GM21576 (cell line): ENCODE results near the gene SPAG16.
"Not testable (repeated sequence)": the region's sequence is repeated elsewhere in the genome, so short reads cannot be mapped to it uniquely, and the experiment has no call there.

ENCODE experiments used
- ATAC-seq: cut with Tn5 transposase; IDR thresholded peaks from one replicate; pipeline ENCODE4 v1.9.1; 2021; ENCODE audit warnings: mild to moderate bottlenecking, moderate library complexity; ENCODE audit not compliant: unreplicated experiment

The SPAG16 gene

GRCh38 chr2:214057986-214058385 is 773.7 kb downstream of the SPAG16 start:
- no peak for ATAC-seq

- ATAC-seq: not testable (repeated sequence)
These were observed 778.0 kb downstream of the SPAG16 start for GRCh38 chr2:214062279-214062678.

DNA sequence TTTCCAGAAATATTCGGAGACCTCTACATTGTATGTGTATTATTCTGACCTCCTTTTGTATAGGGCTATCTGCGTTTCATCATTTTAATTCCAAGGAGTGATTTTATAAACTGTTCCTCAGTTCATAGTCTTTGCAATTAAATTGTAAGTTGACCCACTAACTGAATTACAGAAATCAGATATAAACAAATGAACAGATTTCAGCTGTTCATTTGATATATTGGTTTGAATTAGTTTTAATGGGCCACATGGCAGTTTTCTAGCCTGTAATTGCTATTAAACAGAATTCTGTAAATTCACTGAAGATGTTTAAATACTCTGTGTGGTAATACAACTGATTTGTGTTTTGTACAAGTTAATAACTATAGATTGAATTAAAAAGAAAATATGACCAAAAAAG is 780.2 kb downstream of the SPAG16 start:
- ATAC-seq: no peak

DNA sequence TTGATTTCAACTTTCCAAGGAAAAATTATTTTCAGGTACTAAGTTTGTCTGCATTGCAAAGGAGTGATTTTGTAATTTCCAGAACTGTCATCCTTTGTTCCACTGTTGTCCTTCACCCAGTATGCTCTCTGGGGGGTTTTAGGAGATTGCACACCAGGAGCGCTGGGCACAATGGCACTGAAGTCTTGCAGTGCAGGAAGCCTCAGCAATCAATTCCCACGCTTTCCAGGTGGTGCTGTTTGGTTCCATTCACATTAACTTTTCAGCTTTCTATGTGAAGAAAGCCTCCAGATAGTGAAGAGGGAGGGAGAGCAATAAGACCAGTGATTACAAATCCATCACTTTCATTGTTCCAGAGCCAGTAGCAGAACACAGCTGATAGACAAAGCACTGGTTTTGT is 782.6 kb downstream of the SPAG16 start:
- ATAC-seq: no peak

DNA sequence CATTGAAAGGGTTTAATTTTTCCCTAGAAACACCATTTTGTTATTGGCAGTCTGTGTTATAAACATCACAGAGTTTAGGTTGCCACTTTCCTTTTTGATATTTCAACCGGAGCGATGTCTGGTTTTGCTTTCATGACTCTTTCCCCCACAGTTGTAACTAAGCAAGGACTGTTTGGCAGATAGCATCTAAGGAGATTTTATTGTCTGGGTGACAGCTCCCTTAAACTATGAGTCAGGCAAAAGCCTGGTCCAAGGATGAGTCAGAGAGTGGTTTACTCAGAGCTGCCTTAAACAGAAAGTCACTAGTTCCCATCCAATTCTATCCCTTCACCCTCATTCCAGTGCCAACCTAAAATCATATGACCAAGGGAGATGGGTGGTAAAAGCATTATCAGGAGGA is 785.0 kb downstream of the SPAG16 start:
- ATAC-seq: peak; percentile 63

DNA sequence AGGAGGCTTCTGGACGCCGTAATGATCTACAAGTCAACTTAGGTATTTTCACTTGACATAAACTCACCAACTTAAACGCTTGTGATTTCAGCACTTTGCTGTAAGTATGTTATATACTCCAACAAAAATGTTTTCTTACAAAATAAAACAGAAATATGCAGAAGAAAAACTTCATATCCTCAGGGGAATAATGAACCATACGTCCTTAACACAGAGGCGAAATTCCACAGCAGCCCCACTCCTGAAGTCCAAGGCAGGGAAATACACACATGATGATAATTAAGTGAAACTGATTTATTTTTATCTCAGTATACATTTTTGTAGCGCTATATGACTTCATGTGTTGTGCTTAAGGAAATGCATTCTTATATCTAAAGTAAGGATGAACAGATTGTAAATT is 791.2 kb downstream of the SPAG16 start:
- ATAC-seq: no peak

DNA sequence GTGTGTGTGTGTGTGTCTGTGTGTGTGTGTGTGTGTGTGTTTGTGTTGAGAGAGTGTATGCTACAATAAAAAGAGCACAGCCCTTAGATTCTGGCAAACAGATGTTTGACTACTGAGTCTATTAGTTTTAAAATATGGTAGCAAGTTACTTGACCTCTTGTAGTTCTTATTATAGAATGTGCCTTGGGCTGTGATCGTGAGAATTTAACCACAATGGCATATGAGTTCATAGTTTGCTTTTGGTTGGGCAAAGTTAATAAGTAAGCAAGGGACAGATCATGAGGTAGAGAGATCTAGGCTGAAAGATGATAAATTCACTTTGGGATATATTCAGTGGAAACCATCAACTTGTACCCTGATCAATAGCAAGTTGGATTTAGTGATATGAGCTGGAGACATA is 792.3 kb downstream of the SPAG16 start:
- ATAC-seq: no peak

GRCh38 chr2:214077727-214078126 is 793.5 kb downstream of the SPAG16 start:
- no peak for ATAC-seq

DNA sequence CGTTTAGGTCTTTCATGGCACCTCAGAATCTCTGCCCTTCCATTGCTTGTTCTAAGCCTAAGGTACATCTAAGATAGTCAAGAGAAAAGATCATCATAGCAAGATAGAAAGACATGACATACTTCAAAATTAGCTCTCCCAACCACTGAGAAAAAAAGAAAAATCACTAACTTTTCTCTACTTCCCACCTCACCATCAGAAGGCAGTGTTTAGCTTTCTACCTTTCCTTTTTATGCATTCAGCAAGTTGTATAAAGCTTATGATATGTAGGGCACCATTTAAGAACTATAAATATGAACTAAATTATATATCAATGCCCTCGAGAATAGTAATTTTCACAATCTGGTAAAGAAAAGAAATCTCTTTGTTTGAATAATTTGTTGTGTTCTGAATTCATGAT is 794.8 kb downstream of the SPAG16 start:
- ATAC-seq: no peak

GRCh38 chr2:214088536-214088935 is 804.3 kb downstream of the SPAG16 start:
- no peak for ATAC-seq

DNA sequence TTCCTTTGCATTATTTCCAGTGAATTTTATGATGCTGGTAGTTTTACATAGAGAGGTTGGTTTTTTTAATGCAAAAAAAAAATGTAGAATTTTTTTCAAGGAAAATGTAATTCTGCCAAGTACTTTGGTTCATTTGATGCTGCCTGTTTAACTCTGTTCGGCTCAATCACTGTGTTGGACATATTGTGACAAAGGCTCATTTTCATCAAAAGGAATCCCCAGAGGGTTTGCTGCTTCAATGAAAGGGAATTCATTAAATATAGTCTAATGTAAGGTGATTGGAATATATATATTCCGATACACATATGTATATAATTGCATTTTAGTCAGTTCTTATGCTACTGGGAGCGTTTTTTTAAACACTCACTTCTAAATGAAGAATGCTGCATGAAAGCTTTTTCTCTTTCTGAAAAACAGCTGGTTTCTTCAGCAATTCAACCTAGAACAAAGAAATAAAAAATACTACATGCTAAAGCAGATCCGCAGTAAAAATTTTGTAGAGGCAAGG is 812.0 kb downstream of the SPAG16 start:
- no peak for ATAC-seq

DNA sequence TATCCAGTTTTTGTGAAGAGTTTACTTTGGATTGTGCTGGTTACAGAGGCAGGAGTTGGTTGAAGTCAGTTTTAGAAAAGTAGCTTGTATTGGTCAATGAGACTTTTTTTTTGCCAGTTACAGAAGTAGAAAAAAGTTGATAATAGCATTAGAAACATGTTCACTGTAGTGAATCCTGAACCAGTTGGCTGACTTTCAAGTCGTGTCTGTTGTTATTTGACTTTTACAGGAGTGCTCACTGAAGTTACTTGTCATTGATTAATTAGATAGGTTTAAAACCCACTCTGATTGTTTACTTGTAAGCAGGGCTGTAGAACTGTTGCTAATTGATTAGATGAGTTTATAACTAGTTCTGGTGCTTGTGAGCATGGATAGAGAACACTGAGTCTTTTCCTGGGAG is 814.5 kb downstream of the SPAG16 start:
- ATAC-seq: no peak

DNA sequence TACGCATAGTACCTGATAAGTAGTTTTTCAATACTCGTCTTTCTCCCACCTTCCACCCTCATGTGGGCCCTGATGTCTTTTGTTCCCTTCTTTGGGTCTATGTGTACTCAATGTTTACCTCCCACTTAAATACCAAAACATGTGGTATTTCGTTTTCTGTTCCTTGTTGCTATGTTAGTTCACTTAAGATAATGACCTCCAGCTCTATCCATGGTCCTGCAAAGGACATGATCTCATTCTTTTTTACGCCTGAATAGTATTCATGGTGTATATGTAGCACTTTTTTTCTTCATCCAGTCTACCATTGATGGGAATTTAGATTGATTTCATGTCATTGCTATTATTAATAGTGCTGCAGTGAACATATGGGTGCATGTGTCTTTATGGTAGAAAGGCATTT is 816.2 kb downstream of the SPAG16 start:
- no peak for ATAC-seq

GRCh38 chr2:214103276-214104001 is 819.2 kb downstream of the SPAG16 start:
- ATAC-seq: no peak

DNA sequence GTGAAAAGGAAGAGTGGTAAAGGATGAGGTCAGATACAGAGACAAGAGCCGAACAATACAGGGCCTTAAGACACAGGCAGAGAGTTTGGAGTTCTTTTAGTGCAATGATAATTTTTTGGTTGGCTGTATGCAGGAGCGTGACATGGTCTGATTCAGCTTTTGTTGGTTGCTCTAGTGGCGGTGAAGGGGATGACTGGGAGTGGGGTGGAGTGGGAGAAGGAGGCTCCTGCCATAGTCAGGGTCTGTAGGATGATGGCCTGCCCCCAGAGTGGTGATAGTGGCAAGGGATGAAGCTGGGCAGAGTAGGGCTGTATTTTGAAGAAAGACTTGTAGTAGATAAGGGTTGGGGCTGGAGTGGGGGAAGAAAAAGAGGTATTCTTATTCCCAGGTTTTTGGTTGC is 820.0 kb downstream of the SPAG16 start:
- no peak for ATAC-seq

GRCh38 chr2:214104967-214105366 is 820.7 kb downstream of the SPAG16 start:
- ATAC-seq: no peak

GRCh38 chr2:214107726-214108125 is 823.5 kb downstream of the SPAG16 start:
- no peak for ATAC-seq

GRCh38 chr2:214108598-214108997 is 824.3 kb downstream of the SPAG16 start:
- no peak for ATAC-seq

DNA sequence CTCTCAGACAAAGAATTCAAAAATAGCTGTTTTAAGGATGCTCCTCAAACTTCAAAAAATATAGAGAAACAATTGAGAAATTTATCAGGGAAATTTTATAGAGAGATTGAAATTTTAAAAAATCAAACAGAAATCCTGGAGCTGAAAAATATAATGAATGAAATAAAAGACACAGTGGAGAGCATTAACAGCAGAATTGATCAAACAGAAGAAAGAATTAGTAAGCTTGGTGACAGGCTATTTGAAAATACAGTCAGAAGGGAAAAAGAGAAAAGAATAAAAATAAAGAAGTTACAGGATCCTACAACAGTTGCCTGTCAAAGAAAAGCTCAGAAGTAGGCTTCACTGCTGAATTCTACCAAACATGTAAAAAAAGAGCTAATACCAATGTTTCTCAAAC is 832.8 kb downstream of the SPAG16 start:
- ATAC-seq: no peak

DNA sequence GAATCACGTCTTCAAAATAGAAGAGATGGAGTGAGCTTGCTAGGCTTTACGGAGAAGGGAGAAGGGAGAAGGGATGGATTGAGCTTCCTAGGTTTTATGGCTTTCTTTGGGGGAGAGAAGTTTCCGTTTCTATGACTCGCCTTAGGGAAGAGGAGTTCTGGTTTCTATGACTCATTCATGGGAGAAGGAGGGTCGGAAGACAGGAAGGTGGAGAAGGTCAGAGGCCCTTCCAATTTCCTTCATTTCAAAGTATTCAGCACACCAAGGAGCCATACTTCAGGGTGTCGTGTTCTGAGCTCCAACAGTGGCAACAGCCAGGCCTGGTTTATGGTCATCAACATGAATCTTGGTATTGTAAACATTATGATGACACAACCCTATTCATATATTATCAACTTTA is 841.9 kb downstream of the SPAG16 start:
- ATAC-seq: no peak

DNA sequence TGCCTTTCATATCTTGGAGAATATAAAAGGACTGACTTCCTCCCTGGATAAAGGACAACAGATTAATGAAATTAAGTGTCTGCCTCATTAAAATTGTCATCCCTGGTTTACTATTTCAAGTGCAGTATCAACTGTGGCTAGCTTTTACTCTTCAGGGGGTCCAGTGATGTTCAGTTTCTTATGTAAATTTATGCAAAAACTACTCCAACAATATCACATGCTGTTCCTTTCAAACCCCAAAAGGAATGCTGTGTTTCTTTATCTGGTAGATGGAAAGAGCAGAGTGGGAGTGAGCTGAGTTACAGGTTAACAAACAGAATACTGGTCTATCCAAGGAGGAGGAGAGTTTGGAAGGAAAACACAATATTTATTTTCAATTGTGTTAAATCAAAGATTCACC is 842.9 kb downstream of the SPAG16 start:
- ATAC-seq: no peak

GRCh38 chr2:214127571-214127970 is 843.3 kb downstream of the SPAG16 start:
- ATAC-seq: no peak

- no peak for ATAC-seq
These were observed 843.8 kb downstream of the SPAG16 start for GRCh38 chr2:214128040-214128439.
